ENCODE measurements around the gene DNAJB9. TPM values are rescaled to one million over a fixed set of nuclear protein-coding genes. Genes with fewer than 3 reads are reported as not detected.

DNAJB9 gene
- total and polyA plus RNA-seq, 2 of the 13 experiments (the other 11 are each of a cell fraction or from before 2014, with no cell fraction given): 8.6 to 16.4 TPM

DNA sequence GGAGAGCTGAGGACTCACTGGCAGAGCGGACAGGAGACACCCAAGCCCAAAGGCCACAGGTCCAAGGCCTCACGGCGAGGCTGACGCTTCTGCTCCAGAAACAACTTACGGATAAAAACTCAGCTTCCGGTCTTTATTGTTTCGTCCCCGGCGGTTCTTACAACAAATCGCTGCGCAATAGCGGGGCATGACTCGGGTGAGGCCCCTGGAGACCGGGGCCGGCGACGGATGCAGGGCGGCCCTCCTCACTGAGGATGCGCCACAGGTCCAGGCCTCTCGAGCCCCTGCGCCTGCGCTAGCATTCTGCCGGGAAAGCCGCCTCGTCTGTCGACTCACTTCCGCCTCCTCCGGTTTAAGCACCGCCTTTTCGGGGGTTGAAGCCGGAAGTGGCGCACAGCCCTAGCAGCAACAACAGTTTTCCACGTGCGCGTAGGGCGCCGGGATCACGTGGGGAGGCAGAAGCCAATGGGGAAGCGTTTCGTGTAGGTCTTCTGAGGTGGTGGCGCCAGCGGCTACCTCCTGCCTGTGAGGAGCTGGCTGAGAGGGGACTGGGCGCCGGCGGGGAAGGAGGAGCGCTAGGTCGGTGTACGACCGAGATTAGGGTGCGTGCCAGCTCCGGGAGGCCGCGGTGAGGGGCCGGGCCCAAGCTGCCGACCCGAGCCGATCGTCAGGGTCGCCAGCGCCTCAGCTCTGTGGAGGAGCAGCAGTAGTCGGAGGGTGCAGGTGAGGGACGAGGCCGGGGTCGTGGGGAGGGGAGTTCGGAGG is at the start of gene DNAJB9, which contains the start of gene THAP5 (continued):
- TF ChIP-seq, protein P1, sequence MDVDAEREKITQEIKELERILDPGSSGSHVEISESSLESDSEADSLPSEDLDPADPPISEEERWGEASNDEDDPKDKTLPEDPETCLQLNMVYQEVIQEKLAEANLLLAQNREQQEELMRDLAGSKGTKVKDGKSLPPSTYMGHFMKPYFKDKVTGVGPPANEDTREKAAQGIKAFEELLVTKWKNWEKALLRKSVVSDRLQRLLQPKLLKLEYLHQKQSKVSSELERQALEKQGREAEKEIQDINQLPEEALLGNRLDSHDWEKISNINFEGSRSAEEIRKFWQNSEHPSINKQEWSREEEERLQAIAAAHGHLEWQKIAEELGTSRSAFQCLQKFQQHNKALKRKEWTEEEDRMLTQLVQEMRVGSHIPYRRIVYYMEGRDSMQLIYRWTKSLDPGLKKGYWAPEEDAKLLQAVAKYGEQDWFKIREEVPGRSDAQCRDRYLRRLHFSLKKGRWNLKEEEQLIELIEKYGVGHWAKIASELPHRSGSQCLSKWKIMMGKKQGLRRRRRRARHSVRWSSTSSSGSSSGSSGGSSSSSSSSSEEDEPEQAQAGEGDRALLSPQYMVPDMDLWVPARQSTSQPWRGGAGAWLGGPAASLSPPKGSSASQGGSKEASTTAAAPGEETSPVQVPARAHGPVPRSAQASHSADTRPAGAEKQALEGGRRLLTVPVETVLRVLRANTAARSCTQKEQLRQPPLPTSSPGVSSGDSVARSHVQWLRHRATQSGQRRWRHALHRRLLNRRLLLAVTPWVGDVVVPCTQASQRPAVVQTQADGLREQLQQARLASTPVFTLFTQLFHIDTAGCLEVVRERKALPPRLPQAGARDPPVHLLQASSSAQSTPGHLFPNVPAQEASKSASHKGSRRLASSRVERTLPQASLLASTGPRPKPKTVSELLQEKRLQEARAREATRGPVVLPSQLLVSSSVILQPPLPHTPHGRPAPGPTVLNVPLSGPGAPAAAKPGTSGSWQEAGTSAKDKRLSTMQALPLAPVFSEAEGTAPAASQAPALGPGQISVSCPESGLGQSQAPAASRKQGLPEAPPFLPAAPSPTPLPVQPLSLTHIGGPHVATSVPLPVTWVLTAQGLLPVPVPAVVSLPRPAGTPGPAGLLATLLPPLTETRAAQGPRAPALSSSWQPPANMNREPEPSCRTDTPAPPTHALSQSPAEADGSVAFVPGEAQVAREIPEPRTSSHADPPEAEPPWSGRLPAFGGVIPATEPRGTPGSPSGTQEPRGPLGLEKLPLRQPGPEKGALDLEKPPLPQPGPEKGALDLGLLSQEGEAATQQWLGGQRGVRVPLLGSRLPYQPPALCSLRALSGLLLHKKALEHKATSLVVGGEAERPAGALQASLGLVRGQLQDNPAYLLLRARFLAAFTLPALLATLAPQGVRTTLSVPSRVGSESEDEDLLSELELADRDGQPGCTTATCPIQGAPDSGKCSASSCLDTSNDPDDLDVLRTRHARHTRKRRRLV (CRISPR knock-in tag; IDR thresholded peaks at IDR 0.05): peak; percentile 89
- TF ChIP-seq HDAC2 (CRISPR knock-in tag; IDR thresholded peaks at IDR 0.05): peak; percentile 55
- TF ChIP-seq SMC3 (IDR thresholded peaks at IDR 0.05; ENCODE audit: low read length): no peak
- no peak for TF ChIP-seq ATF7 (IDR thresholded peaks at IDR 0.05)
- no peak for TF ChIP-seq ATF7 (CRISPR knock-in tag; IDR thresholded peaks at IDR 0.05)
- TF ChIP-seq, protein P2, sequence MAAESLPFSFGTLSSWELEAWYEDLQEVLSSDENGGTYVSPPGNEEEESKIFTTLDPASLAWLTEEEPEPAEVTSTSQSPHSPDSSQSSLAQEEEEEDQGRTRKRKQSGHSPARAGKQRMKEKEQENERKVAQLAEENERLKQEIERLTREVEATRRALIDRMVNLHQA (CRISPR knock-in tag; IDR thresholded peaks at IDR 0.05): no peak
- peak; percentile 54 for TF ChIP-seq HNRNPK (IDR thresholded peaks at IDR 0.05; ENCODE audit: low read depth, low read length, poor library complexity, severe bottlenecking)
- 0 out of 2 replicates have a peak, but pooled peaks have one; percentile 42 for TF ChIP-seq JUND (CRISPR knock-in tag; IDR thresholded peaks at IDR 0.05)
- TF ChIP-seq SIN3A (IDR thresholded peaks at IDR 0.05; ENCODE audit: borderline replicate concordance, low read depth, low read length): peak; percentile 88
- TF ChIP-seq ZFY (CRISPR knock-in tag; IDR thresholded peaks at IDR 0.05): peak; percentile 99
- TF ChIP-seq ZNF607 (CRISPR knock-in tag; IDR thresholded peaks at IDR 0.05; ENCODE audit: borderline replicate concordance): peak; percentile 95
- peak; percentile 58; the same call in 1 of the 2 replicates for TF ChIP-seq ZNF510 (CRISPR knock-in tag; IDR thresholded peaks at IDR 0.05; ENCODE audit: low read depth)
- TF ChIP-seq ZNF30 (CRISPR knock-in tag; IDR thresholded peaks at IDR 0.05): peak; percentile 1; the same call in 1 of the 2 replicates
- TF ChIP-seq ZSCAN5A (CRISPR knock-in tag; IDR thresholded peaks at IDR 0.05; ENCODE audit: borderline replicate concordance): peak; percentile 74; the same call in 1 of the 2 replicates
- TF ChIP-seq ZBTB14 (CRISPR knock-in tag; IDR thresholded peaks at IDR 0.05): peak; percentile 37; the same call in 1 of the 2 replicates
- TF ChIP-seq, protein P3, sequence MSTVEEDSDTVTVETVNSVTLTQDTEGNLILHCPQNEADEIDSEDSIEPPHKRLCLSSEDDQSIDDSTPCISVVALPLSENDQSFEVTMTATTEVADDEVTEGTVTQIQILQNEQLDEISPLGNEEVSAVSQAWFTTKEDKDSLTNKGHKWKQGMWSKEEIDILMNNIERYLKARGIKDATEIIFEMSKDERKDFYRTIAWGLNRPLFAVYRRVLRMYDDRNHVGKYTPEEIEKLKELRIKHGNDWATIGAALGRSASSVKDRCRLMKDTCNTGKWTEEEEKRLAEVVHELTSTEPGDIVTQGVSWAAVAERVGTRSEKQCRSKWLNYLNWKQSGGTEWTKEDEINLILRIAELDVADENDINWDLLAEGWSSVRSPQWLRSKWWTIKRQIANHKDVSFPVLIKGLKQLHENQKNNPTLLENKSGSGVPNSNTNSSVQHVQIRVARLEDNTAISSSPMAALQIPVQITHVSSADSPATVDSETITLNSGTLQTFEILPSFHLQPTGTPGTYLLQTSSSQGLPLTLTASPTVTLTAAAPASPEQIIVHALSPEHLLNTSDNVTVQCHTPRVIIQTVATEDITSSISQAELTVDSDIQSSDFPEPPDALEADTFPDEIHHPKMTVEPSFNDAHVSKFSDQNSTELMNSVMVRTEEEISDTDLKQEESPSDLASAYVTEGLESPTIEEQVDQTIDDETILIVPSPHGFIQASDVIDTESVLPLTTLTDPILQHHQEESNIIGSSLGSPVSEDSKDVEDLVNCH (CRISPR knock-in tag; IDR thresholded peaks at IDR 0.05): 0 out of 2 replicates have a peak, but pooled peaks have one; percentile 27
- peak; percentile 87; the same call in 1 of the 2 replicates for TF ChIP-seq ZNF598 (CRISPR knock-in tag; IDR thresholded peaks at IDR 0.05; ENCODE audit: borderline replicate concordance)
